ENCODE results near the gene IFNL3. TPM values are rescaled to one million over a fixed set of nuclear protein-coding genes. Genes with fewer than 3 reads are reported as not detected.
"Not testable (repeated sequence)": the region's sequence is repeated elsewhere in the genome, so short reads cannot be mapped to it uniquely, and the experiment has no call there.

The IFNL3 gene
- polyA plus RNA-seq, 3 donors = not detected

DNA sequence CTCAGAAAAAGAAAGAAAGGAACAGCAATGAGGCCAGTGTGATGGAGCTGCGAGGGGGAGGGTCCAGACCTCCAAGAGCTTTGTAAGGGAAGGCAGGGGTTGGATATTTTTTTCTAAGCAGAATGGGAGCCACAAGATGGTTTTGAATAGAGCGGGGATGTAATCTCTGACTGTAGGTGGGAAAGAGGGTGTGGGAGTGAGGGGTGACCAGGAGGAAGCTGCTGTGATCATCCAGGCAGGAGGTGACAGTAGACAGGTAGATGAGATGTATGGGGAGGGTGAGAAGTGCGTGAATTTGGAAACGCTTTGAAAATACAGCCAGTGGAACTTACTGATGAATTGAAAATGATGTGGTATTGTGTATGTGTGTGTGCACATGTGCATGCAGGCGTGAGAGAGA is 30.8 kb upstream of the IFNL3 start:
- 91% methylated on average over 5 of the region's 5 CpGs for WGBS (ENCODE audit: insufficient coverage)
- no peak overlapping the region for H3K27ac ChIP-seq (ENCODE audit: low read depth in 1 of 2, low read length in 2 of 2)
- no peaks in the 10 kb centered on the region for H3K79me2 ChIP-seq (ENCODE audit: insufficient read depth, low read length)
- H2AFZ ChIP-seq (ENCODE audit: insufficient read depth, low read depth, low read length, poor library complexity, severe bottlenecking) = no peak overlapping the region
- TF ChIP-seq, protein P1, sequence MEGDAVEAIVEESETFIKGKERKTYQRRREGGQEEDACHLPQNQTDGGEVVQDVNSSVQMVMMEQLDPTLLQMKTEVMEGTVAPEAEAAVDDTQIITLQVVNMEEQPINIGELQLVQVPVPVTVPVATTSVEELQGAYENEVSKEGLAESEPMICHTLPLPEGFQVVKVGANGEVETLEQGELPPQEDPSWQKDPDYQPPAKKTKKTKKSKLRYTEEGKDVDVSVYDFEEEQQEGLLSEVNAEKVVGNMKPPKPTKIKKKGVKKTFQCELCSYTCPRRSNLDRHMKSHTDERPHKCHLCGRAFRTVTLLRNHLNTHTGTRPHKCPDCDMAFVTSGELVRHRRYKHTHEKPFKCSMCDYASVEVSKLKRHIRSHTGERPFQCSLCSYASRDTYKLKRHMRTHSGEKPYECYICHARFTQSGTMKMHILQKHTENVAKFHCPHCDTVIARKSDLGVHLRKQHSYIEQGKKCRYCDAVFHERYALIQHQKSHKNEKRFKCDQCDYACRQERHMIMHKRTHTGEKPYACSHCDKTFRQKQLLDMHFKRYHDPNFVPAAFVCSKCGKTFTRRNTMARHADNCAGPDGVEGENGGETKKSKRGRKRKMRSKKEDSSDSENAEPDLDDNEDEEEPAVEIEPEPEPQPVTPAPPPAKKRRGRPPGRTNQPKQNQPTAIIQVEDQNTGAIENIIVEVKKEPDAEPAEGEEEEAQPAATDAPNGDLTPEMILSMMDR (IDR thresholded peaks at IDR 0.05) = no peak
- no peaks in the 10 kb centered on the region for H3K36me3 ChIP-seq (replicated peaks in 1 of 2; ENCODE audit: control insufficient read depth in 1 of 2, insufficient read depth in 2 of 2, low read length in 2 of 2)
- H4K20me1 ChIP-seq (ENCODE audit: insufficient read depth, low read length) = no peaks in the 10 kb centered on the region
- H3K27me3 ChIP-seq (ENCODE audit: control insufficient read depth in 2 of 2, insufficient read depth in 2 of 2, low read length in 2 of 2) = no peaks in the 10 kb centered on the region
- intact Hi-C loops (cut with micrococcal nuclease) = no loop called here
- no peaks in the 10 kb centered on the region for H3K9me3 Mint-ChIP-seq
- H3K4me3 ChIP-seq (replicated peaks in 1 of 3; ENCODE audit: low read depth in 2 of 3, low read length in 3 of 3) = no peak overlapping the region
- H3K4me1 ChIP-seq (ENCODE audit: control insufficient read depth in 1 of 2, insufficient read depth in 2 of 2, low read length in 2 of 2) = no peaks in the 10 kb centered on the region
- H3K4me1 Mint-ChIP-seq = no peaks in the 10 kb centered on the region
- H3K27ac Mint-ChIP-seq = peak overlapping the region in 2 of 7 donors; percentile 1 to 2
- no peaks in the 10 kb centered on the region for H3K36me3 Mint-ChIP-seq
- no peak overlapping the region for H3K4me2 ChIP-seq (replicated peaks; ENCODE audit: extremely low read depth, low read length, poor library complexity, severe bottlenecking)
- H3K9me3 ChIP-seq (replicated peaks in 1 of 2; ENCODE audit: control insufficient read depth in 1 of 2, insufficient read depth in 1 of 2, low read length in 2 of 2) = no peaks in the 10 kb centered on the region
- H3K9ac ChIP-seq (ENCODE audit: insufficient read depth, low read length, poor library complexity, severe bottlenecking) = no peak overlapping the region
- no peak for DNase-seq
- H3K4me3 Mint-ChIP-seq = no peak overlapping the region
- peaks cover 3 to 10% (median 7%) of the 10 kb centered on the region in 3 donors for H3K27me3 Mint-ChIP-seq (ENCODE audit: low read depth in 3 of 3)

DNA sequence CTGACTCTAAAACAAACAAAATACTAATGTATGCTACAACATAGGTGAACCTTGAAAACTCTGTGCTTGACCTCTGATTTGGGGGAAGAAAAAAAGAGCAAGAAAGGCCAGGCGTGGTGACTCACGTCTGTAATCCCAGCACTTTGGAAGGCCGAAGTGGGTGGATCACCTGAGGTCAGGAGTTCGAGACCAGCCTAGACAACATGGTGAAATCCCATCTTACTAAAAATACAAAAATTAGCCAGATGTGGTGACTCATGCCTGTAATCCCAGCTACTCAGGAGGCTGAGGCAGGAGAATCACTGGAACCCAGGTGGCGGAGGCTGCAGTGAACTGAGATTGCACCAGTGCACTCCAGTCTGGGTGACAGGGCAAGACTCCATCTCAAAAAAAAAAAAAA is 29.1 kb upstream of the IFNL3 start:
- H3K27ac ChIP-seq (ENCODE audit: low read depth in 1 of 2, low read length in 2 of 2); intact Hi-C loops (cut with micrococcal nuclease); H3K9ac ChIP-seq (ENCODE audit: insufficient read depth, low read length, poor library complexity, severe bottlenecking); H2AFZ ChIP-seq (ENCODE audit: insufficient read depth, low read depth, low read length, poor library complexity, severe bottlenecking); H3K36me3 Mint-ChIP-seq; H3K27me3 ChIP-seq (ENCODE audit: control insufficient read depth in 2 of 2, insufficient read depth in 2 of 2, low read length in 2 of 2); DNase-seq; H3K4me1 ChIP-seq (ENCODE audit: control insufficient read depth in 1 of 2, insufficient read depth in 2 of 2, low read length in 2 of 2); H3K4me3 Mint-ChIP-seq; H3K36me3 ChIP-seq (replicated peaks in 1 of 2; ENCODE audit: control insufficient read depth in 1 of 2, insufficient read depth in 2 of 2, low read length in 2 of 2); H3K4me1 Mint-ChIP-seq; H3K9me3 ChIP-seq (replicated peaks in 1 of 2; ENCODE audit: control insufficient read depth in 1 of 2, insufficient read depth in 1 of 2, low read length in 2 of 2); H3K79me2 ChIP-seq (ENCODE audit: insufficient read depth, low read length); H3K27ac Mint-ChIP-seq; H4K20me1 ChIP-seq (ENCODE audit: insufficient read depth, low read length); H3K4me2 ChIP-seq (replicated peaks; ENCODE audit: extremely low read depth, low read length, poor library complexity, severe bottlenecking); H3K4me3 ChIP-seq (replicated peaks in 1 of 3; ENCODE audit: low read depth in 2 of 3, low read length in 3 of 3); H3K9me3 Mint-ChIP-seq: not testable (repeated sequence)
- WGBS (ENCODE audit: insufficient coverage) = no CpG with 5 or more reads among the region's 5 CpGs
- peaks cover 8 to 12% (median 11%) of the 10 kb centered on the region in 3 donors for H3K27me3 Mint-ChIP-seq (ENCODE audit: low read depth in 3 of 3)

Measured in CD14-positive monocyte (primary cell).